Stimulated activated CD4-positive, alpha-beta T cell treated with anti-CD3 and anti-CD28 coated beads, Interleukin-1b, Interleukin-23, amount 100 ng/mL, for 1 hour (primary cell): Measurements from ENCODE around the gene CD226.
"Not testable (repeated sequence)": the region's sequence is repeated elsewhere in the genome, so short reads cannot be mapped to it uniquely, and the experiment has no call there.

ENCODE experiments used
- DNase-seq, 2 donors: peaks; one replicate each; pipeline ENCODE4 v3.0.0-alpha.2; 2020; ENCODE audit warnings: low read depth in 2 of 2

The CD226 gene

GRCh38 chr18:69956665-69957620, 9.3 kb upstream of the CD226 start:
- DNase-seq, result no peak

DNA sequence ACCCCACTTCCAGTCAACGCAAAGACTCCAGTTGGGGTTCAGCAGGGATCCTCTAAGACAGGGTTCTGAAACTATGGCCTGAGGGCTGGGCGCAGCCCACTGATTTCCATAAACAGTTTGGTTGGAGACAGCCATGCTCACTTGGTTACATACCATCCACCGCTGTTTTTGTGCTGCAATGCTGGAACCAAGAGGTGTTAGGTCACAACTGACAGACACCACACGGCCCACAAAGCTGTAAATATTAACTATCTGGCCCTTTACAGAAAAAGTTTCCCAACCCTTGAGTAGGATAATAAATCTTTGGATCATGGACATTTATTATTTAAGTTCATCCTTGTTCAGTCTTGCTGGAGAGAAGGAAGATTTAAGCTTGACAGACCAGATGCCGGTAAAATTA, 8.4 kb upstream of the CD226 start:
- no peak for DNase-seq

DNA sequence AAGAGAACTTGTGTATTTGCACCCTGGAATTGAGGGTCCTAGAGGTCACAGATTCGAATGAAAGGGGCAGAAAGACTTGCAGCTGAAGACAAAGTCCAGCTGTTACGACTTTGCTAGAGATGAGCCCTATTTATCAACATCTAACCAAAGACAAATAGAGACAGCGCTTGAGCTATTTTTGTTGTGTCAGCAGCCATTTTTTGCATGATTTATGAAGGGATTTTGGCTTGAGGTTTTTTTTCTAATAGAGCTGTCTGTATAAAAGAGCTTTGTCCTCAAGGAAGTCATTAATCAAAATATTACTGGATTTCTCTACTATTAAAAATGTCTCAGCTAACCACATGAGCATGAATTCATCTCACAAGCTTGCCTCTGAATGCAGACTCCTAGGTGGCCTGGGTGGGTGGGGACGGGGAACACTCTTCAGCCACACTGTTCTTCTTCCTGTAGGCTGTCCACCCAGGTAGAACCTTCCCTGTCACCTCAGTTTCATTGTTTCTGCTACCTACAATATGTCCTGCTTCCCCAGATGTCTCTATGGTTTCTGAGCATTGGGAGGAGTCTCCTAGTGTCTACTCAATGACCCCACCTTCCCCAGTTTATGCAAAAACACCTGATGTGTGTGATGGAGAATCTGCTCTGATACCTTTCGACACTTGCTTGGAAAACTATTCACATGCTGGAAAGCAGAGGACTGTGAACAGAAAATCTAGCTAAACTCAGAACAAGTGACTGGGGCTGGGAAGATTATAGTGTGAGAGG, 7.2 kb upstream of the CD226 start:
- DNase-seq, result no peak

GRCh38 chr18:69953191-69953590, 5.5 kb upstream of the CD226 start:
- no peak for DNase-seq

DNA sequence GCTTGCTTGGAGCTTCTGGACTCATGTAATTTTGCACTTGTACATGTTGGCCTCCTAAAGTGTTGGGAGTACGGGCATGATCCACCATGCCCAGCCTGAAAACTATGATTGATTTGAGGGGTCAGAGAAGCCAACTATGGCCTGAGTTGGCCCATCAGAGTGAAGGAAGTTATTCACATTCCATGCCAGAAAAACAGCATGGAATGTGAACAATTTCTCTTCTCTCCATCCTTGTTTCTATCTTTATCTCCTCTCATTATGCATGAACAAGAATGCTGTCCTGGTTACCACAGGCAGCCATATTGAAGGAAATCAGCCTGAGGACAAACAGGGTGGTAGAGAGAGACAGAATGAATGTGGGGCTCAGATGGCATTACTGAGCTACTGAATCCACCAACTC, 3.5 kb upstream of the CD226 start:
- no peak for DNase-seq

GRCh38 chr18:69949538-69949936, 1.9 kb upstream of the CD226 start:
- no peak for DNase-seq

DNA sequence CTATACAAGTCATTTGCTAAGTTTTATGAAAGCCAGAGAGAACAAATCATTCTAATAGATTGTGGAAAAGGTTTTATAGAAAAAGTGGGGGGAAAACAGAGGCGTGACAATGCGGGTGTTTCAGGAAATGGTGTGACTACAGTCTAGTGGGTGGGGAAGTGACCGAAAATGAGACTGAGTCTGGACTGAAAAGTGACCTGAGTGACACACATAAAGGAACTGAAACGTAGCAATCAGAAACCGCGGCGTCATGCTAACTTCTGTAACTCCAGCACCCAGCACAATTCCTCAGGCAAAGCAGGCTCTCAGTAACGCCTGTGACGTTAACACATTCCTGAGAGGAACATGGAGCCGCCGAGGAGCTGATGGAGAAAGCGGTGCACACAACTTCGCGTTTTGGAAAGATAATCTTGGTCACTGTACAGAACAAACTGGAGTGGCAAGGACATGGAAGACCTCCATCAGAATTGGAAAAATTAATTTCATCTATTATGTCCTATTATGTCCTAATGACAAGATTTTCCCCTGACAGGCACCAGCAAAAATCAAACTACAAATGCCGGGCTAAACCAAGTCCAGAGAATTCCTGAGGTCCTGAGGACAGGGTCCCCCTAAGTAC, 1.4 kb upstream of the CD226 start:
- no peak for DNase-seq

DNA sequence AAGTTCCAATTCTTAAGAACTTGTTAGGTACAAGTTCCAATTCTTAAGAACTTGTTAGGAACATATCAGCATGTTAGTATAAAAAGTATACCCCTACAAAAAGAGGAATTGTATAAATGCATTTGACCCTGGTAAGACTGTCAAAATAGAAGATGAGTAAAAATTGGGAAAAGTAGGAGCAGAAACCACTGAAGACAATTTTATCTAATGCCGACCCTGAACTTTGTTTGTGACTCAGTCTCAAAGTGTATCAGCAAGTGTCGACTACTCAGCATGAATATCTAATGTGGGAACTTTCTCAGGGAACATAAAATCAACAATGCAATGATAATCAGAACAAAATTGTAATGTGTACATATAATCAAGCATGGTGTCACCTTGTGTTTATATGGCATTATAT, 583 bp upstream of the CD226 start:
- no peak for DNase-seq

DNA sequence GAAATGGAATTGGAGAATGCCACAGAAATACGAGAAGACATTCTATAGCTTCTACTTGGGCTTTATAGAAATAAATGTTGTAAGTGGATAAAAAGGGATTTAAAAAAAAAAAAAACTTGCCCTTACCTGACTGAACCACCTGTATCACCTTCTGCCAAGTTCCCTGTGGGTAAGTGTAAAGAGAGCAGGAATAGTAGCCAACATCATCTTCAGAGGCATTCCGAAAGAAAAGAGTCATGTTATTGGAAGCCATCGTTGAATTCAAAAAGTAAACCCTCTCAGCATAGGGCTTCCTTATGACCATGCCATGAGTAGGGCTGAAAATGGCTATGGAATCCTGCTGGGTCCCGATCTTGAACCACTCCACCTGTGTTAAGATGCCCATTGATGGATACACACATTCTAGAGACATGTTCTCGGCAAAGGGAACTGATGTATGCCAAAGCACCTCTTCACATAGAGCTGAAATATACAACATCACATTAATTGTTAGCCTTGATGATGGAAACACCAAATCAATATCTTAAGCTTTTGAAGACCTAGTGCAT, 991 bp downstream of the CD226 start:
- no peak for DNase-seq

DNA sequence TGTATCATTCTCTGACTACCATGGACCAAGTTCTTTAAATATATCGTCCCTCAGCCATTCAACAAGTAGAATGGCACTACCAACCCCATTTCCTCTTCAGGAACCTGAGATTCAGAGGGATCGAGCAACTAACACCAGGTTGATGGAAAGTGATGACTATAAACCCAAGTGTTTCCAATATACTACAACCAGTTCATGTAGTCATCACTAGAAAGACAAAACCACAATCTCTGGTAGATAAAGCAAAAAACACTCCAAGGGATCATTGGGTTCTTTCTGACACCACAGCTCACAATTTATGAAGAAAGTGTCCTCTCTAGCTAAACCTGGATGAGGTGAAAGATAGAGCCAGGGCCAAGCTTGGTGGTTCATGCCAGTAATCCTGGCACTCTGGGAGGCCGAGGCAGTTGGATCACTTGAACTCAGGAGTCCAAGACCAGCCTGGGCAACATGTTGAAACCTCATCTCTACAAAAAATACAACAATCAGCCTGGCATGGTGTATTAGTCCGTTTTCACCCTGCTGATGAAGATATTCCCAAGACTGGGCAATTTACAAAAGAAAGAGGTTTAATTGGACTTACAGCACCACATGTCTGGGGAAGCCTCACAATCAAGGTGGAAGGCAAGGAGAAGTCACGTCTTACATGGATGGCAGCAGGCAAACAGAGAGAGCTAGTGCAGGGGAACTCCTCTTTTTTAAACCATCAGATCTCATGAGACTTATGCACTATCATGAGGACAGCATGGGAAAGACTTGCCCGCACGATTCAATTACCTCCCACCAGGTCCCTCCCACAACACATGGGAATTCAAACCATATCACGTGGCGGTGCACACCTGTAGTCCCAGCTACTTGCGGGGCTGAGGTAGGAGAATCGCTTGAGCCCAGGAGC, 2.2 kb downstream of the CD226 start:
- DNase-seq, result no peak

DNA sequence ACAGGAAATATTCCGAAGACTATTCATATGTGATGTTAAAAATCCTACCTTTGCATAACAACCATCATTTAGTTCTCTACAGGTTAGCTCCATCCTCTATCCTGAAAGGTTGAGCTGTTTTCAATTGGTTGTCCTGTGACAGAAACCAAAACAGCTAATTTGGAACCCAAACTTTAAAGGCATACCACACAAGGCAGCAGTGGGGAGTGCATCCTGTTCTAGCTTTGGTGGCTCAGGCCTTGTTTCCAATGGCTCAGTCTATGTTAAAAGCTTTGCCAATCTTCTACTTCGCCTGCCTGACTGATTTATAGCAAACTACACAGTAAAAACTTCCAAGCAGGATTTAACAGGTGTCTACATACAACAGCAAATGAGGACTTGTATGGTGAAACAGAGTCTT, 3.2 kb downstream of the CD226 start:
- DNase-seq, result no peak

DNA sequence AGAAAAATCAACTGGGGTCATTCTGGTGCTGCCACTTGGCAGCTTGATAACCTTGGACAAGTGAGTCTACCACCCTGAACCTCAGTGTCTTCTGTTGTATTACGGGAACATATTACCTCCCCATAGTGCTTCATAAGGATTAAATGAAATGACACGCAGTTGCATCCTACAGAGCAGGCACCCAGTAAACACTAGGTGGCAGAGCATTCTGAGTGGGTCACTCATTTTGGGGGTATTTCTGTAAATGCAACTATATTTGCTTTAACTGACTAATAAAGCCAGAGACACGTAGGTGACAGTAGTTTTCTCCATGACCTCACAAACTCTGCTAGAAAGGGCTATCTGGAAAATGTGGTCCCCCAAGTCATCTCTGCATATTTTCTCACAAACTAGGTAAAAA, 4.7 kb downstream of the CD226 start:
- DNase-seq, result no peak

DNA sequence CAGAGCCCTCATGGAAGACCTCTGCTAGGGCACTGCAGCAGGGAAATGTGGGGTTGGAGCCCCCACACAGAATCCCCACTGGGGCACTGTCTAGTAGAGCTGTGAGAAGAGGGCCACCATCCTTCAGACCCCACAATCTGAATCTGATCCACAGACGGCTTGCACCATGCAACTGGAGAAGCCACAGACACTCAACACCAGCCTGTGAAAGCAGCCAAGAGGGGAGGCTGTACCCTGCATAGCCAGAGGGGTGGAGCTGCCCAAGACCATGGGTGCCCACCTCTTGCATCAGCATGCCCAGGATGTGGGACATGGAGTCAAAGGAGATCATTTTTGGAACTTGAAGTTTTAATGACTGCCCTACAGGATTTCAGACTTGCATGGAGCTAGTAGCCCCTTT, 6.5 kb downstream of the CD226 start:
- DNase-seq, result no peak

DNA sequence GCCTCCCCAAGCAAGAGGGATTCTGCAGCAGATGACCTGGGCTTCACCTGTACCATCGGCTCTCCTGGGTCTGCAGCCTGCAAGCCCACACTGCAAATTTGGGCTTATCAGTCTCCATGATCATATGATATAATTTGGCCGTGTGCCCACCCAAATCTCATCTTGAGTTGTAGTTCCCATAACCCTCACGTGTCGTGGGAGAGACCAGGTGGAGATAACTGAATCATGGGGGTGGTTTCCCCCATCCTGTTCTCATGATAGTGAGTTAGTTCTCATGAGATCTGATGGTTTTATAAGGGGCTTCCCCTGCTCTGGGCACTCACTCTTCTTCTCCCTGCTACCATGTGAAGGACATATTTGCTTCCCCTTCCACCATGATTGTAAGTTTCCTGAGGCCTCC, 7.9 kb downstream of the CD226 start:
- DNase-seq, result not testable (repeated sequence)

GRCh38 chr18:69936191-69936558, 11.5 kb downstream of the CD226 start:
- no peak for DNase-seq

- peak; percentile 55 to 58 for DNase-seq
These were observed 12.1 kb downstream of the CD226 start for GRCh38 chr18:69935319-69936190.

DNA sequence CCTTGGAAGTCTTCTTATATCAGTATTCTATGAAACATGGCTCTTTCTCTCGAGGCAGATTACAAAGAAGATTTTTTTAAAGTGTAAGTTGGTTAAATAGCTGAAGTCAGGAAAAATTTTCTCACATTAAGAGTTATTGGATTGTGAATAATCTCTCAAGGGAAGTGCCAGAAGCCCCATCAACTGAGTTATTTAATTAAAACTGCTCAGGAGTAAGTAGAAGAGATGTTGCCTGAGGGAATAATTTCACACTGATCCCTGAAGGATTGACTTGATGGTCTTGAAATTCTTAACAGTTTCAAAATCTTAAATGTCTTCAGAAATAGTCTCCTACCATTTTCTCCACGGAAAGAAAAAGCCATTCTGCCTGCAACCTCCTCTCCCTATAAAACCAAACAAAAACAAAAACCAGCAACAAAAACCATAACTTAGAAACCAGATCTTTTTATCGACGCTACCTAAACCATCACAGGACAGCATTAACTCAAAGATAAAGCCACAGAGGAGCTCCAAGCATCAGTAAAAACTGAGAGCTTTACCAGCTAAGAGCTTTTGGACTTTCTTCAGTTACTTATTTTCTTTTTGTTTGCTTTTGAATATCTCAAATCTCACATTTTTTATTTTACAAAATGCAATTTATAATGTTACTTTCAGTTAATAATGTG, 12.9 kb downstream of the CD226 start:
- no peak for DNase-seq

- DNase-seq, result no peak
These were observed 18.5 kb downstream of the CD226 start for GRCh38 chr18:69929041-69929774.

DNA sequence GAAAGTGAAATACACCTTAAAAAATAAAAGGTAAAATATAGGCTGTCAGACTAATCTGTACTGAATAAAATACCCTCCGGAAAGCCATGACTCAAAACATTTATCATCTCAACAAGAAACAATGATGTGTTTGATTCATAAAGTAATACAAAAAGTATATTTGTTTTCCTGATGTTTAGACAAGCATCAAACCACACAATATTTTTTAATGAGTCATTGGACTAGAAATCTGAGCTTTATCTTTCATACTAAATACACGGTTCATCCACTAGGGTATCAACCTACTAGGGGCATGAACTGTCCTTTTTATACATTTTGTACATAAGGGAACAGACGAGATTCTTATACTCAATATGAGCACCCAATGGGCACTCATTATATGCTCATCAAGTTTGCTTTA, 31.3 kb downstream of the CD226 start:
- DNase-seq, result no peak
